Measurements from ENCODE around the gene LOXL4.

- TF ChIP-seq CTCF (IDR thresholded peaks at IDR 0.05) = no peak
- TF ChIP-seq EZH2 (IDR thresholded peaks at IDR 0.05; ENCODE audit: borderline replicate concordance, insufficient read depth, low read depth, low read length, poor library complexity, severe bottlenecking) = no peak
Observed at GRCh38 chr10:98260350-98260749, 7.6 kb downstream of the LOXL4 start.

Data from B cell (primary cell).